NK-92 (cell line): ENCODE data around the gene NPAS3.

Experiments
- DNase-seq: peaks from one replicate; lab custom pipeline; 2025; ENCODE audit not compliant: unreplicated experiment; lab: John Stamatoyannopoulos, UW

NPAS3 gene

DNA sequence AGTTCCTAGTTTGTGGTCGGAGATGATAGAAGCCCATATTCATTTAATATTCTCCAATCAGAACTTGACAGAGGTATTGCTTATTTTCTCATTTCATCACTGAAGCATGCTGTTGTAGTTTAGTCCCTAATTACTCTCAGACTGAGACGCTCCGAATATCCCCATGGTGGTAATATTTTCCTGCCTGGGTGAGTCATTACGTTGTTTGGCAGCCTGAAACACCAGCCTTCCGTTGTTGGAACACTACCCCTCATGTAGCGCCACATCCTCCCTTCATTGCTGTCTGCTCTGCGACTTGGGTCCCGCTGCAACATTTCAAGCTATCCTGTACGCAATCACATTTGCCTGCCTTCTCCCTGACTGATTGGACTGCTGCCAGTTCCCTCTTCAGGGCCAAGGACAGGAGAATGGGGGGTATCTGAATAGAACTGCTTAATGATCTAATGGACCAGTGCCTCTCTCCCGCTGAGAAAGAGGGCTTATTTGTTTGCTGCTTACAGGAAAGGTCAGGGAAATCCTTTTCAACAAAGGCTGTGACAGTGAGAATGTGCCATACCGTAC, 369.1 kb downstream of the NPAS3 start:
- no peak for DNase-seq

DNA sequence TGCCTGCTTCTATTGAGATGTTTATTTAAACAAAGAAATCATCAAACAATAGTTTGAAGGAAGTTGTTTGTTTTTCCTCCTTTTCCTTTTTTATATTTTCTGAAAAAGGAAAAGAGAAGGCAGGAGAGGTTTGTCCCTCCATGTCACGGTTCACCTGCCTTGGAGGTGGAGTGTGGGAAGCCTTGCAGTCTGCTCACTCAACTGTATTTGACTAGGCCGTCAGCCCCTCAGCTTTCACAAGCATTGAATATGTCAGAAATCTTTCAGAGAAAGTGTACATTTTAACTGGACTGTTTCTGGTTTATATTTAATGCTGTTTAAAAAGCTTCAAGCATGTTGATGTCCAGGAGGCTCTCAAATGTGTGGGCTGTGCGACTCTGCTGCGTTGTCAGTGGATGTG, 370.4 kb downstream of the NPAS3 start:
- DNase-seq: no peak

DNA sequence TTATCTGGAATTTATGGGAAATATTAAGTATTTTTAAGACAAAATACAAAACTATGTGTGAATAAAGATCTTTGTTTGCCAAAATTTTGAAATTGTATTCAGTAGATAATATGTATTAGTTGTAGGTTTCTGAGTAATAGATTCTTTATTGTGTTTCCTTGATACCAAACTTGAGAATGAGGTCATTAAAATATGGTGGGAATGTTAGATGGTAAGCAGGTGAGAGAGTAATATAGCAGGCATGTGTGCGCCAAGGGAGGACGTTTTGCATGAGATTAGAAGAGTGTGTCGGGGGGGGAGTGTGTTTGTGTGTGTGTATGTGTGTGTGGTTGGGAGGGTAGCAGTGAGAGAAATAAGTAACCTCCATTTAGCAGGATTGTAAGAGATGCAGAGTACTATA, 376.5 kb downstream of the NPAS3 start:
- DNase-seq: no peak

DNA sequence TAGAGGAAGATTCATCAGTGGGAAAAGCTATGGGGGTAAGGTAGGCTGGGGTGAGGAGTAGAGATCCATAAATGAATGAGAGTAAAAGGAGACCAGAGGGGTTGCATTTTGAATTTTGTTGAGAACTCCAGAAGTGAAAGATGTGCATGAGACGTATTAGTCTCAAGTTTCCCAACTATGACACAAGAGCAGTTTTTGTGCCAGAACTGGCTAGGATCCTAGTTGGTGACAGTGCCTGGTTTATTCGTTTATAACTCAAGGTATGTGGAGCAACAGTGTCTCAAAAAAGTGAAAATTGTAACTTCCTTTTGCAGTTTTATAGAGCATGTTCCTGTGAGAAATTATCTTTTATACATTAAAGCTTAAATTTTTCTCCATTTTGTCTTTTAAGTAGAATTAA, 377.0 kb downstream of the NPAS3 start:
- DNase-seq: no peak

DNA sequence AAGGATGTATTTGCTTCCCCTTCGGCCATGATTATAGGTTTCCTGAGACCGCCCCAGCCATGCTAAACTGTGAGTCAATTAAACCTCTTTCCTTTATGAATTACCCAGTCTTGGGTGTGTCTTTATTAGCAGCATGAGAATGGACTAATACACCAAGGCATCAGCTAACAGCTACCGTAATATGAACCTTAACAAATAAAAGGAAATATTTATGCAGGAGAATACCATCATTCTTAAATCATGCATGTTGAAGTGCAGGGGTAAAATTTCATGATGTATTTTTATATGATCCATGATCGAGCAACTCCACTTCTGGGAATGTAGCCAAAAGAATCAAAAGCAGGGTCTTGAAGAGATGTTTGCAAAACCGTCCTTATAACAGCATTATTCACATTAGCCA, 379.0 kb downstream of the NPAS3 start:
- DNase-seq: no peak

DNA sequence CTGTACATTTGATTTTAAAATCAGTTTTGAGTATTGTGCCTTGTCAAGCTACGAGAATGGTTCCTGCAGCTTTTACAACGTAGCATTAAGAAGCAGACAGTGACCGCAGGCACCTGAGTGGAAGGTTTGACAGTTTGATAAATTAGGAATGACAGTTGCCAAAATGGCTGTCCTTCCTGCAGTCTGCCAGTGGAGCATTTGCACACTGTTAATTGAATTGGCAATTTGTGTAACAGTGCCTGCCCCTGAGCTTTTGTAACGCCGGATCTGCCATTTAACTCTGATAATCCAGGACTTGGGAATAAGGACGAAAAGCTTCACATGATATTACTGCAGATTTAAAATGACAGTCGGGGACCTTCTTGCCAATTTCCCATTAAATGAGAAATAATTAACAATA, 385.3 kb downstream of the NPAS3 start:
- DNase-seq: no peak

DNA sequence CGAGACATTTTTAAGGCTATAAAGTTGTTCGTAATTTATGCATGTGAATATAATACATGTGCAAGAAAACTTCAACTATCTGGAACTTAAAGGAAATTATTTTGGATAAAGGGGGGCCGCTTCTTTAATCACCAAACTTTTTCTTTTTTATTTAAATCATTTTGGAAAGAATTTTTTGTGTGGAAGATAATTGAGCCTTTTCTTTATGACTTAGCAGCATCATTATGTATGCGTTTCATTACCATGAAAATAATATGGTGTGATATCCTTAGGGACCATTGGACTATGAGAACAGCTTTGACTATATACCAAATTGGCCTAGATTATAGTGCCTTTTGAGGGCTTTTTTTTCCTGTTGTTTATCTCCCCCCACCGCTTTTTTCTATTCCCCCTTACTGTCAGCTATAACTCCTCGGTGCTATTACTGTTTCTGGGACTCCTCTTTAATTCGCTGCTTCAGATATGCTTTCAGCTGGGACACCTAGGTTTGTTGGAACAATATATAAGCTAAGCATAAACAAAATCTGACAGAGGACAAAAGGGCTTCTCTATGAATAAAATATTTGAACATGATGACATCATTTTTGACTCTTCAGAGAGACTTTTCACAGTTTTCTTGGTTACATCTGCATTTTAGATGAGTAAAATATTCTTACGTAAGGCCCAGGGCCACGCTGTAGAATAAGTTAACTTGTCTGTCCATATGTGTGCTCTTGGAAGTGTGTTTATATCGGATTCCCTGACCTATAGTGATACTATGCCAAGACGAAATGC, 392.7 kb downstream of the NPAS3 start:
- no peak for DNase-seq

DNA sequence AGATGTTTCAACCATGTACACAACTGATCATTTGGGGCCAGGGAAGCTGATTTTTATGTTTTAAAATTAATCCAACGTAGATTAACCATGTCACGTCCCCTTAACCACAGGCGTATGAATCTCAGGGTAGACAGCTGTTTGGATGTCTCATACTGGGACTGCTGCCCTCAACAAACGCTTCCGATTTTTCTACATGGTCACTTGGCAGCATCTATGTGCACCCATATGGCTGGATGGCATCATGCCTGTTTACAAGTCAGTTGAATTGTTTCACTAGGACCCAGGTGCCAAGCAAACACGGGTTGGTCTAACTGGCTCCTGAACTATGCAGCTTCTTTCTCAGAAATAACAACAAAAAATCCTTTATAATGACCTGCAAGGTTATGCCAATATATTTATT, 393.8 kb downstream of the NPAS3 start:
- no peak for DNase-seq

DNA sequence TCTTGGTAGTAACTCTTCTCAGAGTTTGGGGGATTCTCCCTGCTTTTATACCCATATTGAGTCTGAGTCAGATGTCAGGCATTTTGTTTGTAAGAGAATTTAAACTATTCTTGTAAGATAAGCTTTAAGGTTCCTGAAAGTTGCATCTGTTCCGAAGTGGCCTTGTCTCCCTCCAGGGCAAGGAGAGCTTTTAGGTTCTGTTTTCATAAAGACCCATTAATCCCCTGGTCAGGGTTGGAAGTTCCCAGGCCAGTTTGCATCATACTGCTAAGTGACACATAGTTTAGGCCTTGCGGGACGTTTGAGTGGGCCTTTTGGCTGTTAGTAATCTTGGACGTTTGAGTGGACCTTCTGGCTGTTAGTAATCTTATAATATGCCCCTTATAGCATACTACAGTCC, 396.7 kb downstream of the NPAS3 start:
- DNase-seq: no peak

DNA sequence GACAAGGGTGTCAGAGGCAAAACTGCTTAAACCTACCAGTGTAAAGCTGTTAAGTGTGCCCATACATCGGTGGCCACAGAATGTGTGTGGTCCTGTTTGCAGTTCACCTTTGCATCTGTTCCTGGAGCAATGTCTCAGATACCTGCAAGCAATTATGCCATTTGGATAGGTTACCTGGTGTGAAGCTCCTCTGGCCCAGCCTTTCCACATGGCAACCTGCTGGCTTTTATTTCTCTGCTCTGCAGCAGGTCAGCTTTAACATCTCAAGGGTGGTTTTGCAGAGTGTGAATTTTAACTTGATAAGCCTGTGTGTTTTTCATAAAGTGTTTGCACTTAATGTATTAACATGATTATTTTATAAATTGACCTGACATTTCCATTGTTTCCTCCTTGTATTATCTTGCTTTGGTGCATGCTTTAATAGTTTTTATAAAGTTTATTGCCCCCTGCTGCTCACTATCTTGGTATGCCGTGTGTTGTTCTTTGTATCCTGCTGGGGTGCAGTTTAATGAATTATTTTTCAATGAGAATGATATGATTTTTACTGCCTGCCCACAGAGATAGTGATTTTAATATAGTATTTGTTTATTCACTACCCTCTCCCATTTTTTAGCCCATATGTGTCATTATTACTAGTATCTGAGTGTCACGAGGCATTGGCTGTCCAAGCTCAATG, 403.8 kb downstream of the NPAS3 start:
- DNase-seq: no peak

DNA sequence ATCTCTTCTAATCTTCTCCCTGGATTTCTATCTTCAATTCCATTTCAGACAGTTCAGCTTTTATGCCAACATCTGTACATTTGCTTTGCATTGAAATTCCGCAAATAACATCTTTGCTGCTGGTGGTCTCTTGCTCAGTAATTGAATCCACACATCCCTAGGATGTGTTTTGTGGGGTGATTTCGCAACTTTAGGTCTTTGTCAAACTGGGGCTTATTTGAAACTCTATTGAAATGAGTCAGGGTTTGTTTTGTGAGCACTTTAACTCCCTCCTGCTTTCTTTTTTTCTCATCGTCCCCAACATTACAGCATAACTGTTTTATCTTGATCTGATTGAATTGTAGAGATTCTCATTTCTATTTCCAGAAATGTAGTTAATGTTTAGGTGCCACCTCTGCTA, 404.3 kb downstream of the NPAS3 start:
- DNase-seq: no peak

DNA sequence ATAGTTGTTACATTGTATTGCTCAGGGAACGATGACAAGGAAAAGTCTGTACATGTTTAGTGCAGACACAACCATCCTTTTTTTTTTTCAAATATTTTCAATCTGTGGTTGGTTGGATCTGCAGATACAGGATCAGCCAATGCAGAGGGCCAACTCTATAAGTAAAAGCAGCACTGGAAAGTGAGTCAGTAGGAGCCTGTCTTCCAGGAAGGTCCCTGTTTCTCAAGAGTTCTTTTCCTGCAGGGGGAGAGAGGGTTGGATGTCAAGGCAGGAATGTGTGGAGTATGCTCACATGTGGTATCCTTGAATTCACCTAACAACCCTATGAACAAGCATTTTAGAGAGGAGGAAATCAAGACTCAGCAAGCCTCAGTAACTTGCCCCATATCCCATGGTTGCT, 409.1 kb downstream of the NPAS3 start:
- no peak for DNase-seq

DNA sequence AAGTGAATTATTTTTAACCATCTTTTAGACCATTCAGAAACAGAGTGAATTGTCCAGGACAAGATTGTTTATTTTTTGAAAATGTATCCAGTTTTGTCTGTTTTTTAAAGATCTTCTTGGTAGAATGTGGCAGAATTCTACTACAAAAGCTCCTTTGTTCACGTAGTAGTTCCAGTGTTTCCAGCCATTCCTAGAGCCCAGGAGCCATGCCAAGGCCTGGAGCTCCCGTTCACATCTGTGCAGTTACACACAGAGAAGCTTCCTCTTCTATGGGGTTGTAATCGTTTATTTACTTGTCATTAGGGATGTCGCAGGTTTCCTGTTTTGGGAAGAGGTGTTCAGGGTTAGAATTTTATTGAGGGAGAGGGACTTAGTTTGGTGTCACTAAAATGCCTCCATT, 409.8 kb downstream of the NPAS3 start:
- no peak for DNase-seq

DNA sequence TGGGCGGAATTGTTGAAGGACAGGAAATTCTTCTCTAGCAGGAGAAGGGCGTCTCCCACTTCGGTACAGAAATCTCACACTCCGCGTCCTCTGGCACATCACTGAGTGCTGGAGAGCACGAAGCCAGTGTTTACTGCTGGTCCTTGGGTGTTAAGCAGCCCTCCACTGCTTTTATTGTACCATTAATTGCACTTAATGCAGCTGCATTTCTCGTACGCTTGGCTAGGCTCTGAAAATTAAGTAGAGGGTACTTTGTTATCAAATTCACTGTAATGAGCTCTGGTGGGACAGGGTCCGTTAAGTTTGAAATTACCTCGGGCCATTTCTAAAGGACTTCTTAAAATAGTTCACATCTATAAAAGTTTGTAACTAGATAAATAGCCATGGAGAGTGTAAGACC, 411.2 kb downstream of the NPAS3 start:
- no peak for DNase-seq

DNA sequence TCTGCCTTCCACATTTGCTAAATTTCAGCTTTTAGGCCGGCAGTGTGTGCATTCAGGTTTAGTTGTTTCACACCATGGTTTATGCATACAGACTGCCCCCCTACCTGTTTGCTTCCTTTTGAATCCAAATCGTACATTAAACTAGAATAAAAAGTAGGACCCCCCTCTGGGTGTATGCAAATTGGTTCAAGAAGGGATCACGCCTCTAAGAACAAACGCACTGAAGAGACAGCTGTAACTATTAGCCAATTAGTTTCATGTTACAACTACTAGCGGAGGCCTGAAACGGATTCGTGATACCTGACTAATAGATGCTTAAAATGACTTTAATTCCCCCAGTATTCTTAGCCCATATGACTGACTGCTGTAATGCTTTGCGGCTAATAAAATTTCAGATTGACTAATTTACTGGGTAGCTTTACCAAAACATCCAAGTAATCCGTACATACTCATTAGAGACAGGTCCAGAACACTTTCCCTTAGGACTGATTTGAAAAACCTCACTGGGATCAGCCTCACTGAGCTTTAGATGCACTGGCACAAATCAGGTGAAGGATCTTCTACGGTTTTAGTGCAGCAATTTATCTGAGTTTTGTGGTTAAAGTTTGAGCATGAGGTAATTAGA, 411.8 kb downstream of the NPAS3 start:
- DNase-seq: no peak

DNA sequence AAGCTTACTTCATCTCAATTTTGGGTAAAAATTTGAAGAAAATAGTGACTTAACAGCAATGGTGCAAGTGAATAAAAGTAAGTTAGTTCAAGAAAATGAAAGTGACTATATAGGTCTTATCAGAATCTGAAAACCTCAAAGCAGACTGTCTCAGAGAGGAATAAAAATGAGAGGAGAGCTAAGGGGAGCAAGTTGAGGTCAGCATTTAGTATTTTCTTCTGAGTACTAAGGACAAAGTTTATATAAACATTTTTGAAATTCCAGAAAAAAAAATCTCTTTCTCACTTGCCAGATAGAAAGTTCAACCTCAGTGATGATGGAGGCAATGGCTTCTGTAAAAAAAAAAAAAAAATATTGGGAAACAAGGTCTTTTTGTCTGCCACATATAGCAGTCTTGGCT, 414.1 kb downstream of the NPAS3 start:
- DNase-seq: no peak

DNA sequence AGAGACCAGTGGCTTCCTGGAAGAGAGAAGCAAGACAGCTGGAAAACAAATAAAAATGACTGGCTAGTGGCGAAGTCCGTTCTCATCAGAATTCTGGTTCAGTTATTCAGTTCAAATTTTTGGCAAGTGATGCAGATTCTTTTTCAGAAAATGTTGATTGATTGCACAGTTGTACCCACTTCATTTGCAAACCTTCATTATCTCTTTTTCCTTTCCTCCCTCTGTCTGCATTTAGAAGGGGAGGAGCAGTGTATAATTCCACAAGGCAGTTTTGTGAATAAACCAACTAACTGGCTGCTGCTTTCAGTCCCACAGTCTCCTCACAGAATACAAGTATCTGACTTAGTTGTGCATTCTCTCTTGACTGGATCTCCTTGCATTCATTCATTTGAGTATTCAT, 417.5 kb downstream of the NPAS3 start:
- no peak for DNase-seq

DNA sequence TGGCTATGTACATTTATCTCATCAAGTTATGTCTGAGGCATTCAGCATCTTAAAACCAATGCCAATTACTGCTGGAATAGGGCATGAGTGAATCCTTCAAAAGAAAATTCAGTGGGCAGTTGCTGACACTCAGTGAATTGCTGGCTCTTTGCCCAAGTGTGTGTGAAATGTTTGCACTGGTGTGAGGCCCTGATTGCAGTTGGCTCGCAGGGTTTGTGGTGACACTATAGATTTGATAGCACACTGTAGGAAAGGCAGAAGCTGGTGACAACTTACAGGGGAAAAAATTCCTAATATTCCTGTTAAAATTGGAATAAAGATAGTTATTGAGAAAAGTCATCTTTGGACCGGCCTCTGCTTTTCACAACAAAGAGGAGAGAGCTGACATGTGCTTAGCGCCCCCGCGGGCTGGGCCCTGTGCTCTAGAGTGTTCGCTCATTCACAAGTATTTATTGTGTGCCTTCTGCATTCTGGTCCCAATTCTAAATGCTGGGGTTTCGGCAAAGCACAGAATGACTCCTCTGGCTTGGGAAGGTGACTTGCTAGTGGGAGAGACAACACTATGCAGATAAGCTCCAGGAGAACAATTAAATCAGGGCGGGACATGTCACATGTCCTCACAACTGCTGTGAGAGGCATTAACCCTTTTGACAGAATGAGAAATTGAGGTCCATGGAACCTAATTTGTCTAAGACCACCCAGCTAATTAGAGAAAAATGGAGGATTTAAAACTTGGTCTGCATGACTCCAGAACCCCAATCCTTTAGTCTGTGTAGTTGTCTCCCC, 418.7 kb downstream of the NPAS3 start:
- DNase-seq: no peak

DNA sequence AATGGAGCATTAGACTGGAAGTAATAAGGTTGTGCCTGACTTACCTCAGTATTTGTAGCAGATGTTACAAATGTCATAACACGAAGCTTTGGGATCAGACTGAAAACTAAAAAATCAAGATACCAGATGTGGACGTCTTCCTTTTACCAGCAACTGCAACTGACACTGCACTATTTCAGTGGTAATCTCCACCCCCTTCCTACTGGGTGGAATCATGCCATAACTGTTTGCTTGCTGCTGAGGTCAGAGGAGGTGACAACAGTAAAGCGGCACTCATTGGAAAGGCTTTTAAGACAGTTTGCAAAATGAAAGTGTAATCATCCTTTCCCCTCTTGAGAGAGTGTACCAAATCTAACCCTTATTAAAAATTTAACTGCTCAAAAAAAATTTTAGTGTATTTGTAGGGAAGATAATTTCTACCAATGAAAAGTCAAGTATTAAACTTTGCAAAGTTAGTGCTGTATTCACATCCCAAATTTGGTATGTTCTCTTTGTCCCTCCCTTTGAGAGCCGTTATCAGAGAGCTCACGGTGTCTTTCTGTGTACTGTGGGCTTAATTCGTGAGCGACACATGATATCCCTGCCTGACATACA, 420.7 kb downstream of the NPAS3 start:
- DNase-seq: no peak

DNA sequence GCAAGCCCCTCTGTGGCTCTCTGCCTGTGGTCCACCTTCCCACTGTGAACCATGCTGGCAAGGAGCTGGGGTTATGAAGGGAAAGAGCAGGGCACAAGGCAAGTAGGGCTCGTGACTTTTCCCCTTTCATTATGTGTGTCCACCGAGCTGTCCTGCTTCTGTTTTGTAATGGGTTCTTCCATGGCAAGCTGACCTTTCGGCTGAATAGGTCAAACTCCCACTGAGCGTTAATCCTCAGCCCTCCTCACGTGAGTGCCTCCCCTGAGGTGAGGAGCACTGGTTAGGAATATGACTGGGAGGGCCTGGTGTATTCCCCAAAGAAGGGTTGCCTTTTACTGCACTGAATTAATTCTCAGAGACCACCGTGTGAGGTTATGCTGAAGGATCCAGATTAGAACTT, 424.3 kb downstream of the NPAS3 start:
- no peak for DNase-seq

DNA sequence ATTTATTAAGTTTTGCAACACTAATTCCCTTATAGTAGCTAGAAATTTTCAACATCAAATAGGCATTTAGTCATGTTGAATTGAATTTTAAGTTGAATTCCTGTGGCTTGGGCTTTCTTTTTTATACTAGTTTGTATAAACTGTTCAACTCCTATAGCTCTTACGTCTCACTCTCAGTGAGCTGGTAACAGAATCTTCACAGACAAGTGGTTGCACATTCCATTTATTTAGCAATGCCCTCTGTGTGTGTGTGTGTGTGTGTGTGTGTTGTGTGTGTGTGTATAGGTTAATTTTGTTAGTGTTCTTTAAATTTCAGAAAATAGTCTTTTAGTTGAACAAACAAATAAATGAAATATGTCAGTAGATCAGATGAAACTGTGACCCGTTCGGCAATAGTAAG, 425.0 kb downstream of the NPAS3 start:
- DNase-seq: no peak
